ENCODE data around the gene RAB10.
"Not testable (repeated sequence)": the region's sequence is repeated elsewhere in the genome, so short reads cannot be mapped to it uniquely, and the experiment has no call there.

GRCh38 chr2:26080925-26081324 is 47.0 kb downstream of the RAB10 start:
- not testable (repeated sequence) for TF ChIP-seq POLR2A (IDR thresholded peaks at IDR 0.05; ENCODE audit: extremely low read depth, insufficient read length); CTCF (IDR thresholded peaks at IDR 0.05; ENCODE audit: low read depth, low read length)

All from NB4 (cell line).